ENCODE data around the gene PLK1.
A peak's percentile ranks its signal among the peaks of the same experiment; 100 is the strongest.
"Not testable (repeated sequence)": the region's sequence is repeated elsewhere in the genome, so short reads cannot be mapped to it uniquely, and the experiment has no call there.

Gene PLK1

DNA sequence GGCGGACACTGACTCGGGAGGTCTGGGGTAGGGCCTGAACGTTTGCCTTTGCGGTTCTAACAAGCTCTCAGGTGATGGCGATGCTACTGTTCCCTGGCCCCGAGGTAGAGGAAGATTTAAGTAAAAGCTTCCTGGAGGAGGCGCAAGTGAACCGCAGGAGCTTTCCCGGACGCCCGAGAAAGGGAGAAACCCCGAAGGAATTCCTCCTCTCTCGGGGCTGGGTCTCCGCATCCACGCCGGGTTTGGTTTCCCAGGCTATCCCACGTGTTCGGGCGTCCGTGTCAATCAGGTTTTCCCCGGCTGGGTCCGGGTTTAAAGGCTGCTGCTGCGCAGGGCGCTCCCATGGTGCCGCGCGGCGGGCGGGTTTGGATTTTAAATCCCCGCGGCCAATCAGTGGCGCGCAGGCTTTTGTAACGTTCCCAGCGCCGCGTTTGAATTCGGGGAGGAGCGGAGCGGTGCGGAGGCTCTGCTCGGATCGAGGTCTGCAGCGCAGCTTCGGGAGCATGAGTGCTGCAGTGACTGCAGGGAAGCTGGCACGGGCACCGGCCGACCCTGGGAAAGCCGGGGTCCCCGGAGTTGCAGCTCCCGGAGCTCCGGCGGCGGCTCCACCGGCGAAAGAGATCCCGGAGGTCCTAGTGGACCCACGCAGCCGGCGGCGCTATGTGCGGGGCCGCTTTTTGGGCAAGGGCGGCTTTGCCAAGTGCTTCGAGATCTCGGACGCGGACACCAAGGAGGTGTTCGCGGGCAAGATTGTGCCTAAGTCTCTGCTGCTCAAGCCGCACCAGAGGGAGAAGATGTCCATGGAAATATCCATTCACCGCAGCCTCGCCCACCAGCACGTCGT, at the start of gene PLK1:
Gene PLK1, plus strand, starts transcription at position 460 of the 844 bp plus-strand sequence. Its CDS starts 44 bp downstream, at position 504.
- peak; percentile 89 for DNase-seq (ENCODE audit: extremely low spot score, insufficient read length, low read depth)

DNA sequence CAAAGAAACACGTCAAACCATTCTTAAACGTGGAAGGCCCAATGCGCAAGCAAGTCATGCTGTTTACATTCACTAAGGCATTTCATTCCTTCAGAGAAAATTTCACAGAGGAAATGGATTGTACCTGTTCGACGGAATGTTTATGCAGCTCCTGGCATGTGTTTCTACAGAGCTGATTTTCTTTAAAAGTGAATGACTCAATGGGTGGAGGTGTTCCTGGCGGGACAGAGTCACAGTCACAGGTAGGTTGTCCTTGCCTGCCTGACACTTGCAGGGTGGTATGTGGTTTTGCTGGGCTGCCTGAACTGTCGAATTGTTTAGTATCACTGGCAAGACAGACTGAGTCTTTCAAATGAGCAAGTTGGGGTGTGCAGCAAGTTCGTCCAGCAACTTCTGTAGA, 49.2 kb upstream of the PLK1 start:
- FAIRE-seq (no peak), DNase-seq (ENCODE audit: extremely low spot score, insufficient read length, low read depth) (no peak)

More for the DNA sequence above, at the start of gene PLK1:
- peak; percentile 86 for FAIRE-seq

DNA sequence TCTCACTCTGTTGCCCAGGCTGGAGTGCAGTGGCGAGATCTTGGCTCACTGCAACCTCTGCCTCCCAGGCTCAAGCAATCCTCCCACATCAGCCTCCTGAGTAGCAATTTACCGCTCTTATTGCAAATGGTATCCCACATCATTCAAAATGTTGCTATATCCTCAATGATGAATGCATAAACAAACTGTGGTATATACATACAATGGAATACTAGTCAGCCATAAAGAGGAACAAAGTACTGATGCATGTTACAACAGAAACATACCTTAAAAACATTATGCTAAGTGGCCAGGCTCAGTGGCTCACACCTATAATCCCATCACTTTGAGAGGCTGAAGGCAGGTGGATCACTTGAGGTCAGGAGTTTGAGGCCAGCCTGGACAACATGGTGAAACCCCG, 46.8 kb upstream of the PLK1 start:
- DNase-seq (ENCODE audit: extremely low spot score, insufficient read length, low read depth); FAIRE-seq: not testable (repeated sequence)

DNA sequence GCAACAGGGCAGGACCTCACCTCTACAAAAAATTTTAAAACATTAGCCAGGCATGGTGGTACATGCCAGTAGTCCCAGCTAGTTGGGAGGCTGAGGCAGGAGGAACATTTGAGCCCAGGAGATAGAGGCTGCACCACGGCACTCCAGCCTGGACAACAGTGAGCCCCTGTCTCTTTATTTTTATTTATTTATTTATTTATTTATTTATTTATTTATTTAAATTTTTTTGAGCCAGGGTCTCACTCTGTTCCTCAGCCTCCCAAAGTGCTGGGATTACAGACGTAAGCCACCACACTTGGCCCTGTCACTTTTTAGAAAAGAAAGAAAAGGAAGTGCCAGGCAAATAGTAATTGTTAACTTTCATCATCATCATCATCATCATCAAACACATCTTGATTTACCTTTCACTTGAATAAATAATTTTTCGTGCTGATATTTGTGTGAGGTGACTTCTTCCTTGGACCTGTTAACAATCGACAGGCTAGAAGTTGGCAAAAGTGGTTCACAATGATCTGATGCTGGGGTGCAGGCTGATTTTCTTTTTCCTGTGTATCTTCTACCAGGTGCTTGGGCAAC, 44.1 kb upstream of the PLK1 start:
- FAIRE-seq, result no peak
- no peak for DNase-seq (ENCODE audit: extremely low spot score, insufficient read length, low read depth)

DNA sequence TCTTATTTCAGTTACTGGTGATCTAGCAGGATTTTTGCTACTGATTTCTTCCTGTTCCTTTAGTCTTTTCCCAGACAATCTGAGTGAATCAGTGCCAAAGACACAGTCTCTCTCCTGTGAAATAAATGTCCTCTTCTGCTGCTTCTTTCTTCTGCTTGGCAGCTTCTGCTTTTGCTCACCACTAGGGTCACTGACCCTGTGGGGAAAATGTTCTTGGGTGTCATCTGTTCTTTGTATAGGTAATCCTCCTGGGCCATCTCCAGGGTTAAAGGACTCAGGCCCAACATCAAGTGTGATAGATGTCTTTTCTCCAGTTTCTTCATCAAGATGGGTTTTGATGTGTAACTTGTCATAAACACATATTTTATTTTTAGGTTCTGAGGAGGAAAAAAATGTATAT, 42.7 kb upstream of the PLK1 start:
- DNase-seq (ENCODE audit: extremely low spot score, insufficient read length, low read depth) (no peak), FAIRE-seq (no peak)

DNA sequence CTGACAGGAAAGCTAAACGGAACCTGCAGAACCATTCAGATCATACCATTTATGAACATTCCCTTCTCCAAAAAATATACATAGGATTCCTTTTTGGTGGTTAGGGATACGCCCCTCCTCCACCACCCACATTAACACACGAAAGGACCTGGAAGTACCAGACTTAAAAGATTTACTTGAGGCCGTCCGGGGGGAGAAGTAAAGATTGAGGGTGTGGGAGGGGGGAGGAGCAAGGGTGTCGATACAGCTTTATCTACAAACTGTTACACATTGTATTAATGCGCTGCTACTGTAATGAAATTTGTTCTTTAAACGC, 38.1 kb upstream of the PLK1 start:
- DNase-seq (ENCODE audit: extremely low spot score, insufficient read length, low read depth) (no peak), FAIRE-seq (no peak)

DNA sequence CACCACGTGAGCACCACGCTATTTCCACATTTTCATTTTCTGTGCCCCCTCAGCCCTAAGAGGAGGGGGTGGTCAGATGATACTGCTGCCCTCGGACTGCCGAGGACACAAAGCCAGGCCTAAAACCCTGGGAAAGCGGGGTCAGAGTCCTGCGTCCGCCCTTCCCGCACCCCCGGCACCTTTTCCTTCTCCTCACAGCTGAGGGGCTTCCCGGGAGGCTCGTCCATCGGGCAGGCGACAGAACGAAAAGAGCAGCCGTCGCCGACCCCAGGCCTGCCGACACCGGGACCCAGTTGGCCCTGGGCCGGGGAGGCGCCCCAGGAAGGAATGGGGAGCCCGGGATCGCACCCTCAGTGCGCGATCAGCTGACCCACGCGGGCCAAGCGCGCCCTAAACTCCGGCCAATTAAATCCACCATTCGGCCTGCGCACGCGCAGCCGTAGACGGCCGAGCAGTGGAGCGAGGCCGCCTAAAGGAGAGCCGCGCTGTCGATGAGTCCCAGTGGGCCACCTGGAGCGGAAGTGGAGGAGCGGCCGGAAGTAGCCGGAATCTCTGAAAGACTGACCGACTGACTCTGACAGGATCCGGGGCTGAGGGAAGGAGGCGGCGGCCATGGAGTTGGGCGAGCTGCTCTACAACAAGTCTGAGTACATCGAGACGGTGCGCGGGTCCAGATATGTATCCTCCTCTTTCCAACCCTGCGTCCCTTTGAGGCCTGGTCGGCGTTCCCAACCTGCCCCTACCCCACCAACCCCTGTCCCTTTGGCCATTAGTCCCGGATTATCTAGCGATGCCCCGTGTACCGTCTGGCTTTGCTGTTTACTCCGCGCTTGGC, 37.5 kb upstream of the PLK1 start, which contains the start of the genes DCTN5 and PALB2:
Gene DCTN5, plus strand, starts transcription at position 536 of the 835 bp plus-strand sequence. Its CDS starts 77 bp downstream, at position 613.
Gene PALB2, minus strand, starts transcription at position 380 of the 835 bp plus-strand sequence. Its CDS starts 153 bp downstream, at position 227.
- DNase-seq (ENCODE audit: extremely low spot score, insufficient read length, low read depth), result peak; percentile 99
- FAIRE-seq, result peak; percentile 96

DNA sequence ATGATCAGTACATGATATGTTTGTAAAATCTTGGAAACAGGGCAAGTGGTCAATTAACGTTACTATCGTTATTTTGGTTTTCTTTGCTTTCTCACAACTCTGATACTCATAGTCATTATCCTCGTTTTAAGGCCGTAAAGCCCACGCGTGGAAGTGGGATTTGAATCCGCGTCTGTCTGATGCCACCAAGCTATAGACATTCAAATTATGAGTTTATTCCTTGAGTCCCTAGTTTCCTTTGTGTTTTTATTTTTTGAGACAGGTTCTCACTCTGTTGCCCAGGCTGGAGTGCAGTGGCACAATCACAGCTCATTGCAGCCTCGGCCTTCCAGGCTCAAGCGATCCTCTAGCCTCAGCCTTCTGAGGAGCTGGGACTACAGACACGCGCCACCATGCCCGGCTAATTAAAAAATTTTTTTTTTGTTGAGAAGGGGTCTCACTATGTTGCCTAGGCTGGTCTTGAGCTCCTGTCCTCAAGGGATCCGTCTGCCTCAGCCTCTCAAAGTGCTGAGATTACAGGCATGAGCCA, 36.4 kb upstream of the PLK1 start:
- FAIRE-seq, result no peak
- DNase-seq (ENCODE audit: extremely low spot score, insufficient read length, low read depth), result no peak

DNA sequence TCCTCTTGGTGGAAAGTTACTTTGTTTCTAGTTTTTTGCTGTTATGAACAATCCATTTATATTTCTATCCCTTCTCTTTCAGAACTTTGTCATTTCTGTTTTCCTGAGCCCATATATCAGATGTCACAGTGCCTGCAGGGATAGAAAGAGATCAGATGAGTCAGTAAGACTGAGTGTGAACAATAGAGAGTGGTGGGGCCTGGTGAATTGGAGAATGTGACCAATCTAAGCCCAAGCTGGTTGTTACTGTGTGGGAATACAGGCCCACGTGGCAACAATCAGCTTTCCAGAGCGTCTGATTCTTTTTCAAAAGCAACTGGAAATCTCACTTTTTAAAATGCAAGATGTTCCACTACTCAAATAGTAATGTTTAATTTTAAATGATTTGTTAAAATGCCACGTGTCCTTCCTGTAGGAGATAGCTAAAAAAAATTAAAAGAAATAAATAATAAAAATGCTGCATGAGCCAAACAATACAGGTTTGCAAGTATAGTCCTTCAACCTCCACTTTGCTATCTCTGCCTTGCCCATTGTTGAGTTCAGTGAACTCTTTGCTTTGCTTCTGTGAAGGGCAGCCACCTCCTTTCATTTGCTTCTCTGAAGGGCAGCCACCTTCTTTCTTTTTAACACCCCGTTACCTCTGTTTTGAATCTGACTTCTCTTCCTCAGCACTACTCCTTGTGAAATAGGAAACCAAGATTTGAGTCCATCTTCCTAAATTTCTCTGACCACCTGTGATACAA, 27.8 kb upstream of the PLK1 start:
- DNase-seq (ENCODE audit: extremely low spot score, insufficient read length, low read depth), result no peak

DNA sequence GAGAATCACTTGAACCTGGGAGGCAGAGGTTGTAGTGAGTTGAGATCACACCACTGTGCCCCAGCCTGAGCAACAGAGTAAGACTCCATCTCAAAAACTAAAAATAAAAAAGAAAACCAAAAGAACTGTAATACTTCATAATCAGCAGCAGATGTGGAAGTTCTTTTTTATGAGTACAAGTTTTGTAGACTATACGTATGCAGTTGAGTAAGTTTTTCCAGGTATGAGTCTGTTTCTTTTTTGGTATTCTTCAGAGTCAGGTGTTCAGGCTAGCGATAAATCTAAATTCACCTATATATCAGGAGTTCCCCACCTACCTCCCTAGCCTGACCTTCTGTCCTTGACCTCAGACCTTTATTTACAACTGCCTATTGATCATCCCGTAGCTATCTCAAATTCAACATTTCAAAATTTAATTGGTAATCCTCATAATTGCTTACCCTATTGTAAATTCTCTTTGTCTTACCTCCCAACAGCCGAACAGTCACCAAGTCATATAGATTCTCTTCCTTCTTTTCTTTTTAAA, 26.7 kb upstream of the PLK1 start:
- DNase-seq (ENCODE audit: extremely low spot score, insufficient read length, low read depth) (no peak), FAIRE-seq (peak; percentile 57)

More for the DNA sequence above, 27.8 kb upstream of the PLK1 start:
- FAIRE-seq, result peak; percentile 63

DNA sequence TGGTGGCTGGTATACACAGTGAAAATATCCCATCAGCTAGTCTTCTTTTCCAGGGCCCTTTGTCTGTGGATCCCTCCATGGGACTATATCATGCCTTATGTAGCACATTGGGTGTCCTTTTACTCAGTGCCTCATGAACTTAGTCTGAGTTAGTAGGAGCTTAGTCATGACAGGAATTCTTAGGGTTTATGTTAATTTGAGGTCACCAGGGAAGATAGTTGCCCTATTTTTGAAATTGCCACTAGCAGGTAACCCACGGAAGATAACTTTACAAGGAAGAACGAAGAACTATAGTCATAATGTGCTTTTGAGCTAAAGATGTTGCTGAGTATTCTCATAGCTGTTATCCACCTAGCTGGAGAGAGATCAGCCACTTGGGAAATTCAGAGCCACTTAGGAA, 14.8 kb upstream of the PLK1 start:
- FAIRE-seq, result no peak
- DNase-seq (ENCODE audit: extremely low spot score, insufficient read length, low read depth), result no peak

DNA sequence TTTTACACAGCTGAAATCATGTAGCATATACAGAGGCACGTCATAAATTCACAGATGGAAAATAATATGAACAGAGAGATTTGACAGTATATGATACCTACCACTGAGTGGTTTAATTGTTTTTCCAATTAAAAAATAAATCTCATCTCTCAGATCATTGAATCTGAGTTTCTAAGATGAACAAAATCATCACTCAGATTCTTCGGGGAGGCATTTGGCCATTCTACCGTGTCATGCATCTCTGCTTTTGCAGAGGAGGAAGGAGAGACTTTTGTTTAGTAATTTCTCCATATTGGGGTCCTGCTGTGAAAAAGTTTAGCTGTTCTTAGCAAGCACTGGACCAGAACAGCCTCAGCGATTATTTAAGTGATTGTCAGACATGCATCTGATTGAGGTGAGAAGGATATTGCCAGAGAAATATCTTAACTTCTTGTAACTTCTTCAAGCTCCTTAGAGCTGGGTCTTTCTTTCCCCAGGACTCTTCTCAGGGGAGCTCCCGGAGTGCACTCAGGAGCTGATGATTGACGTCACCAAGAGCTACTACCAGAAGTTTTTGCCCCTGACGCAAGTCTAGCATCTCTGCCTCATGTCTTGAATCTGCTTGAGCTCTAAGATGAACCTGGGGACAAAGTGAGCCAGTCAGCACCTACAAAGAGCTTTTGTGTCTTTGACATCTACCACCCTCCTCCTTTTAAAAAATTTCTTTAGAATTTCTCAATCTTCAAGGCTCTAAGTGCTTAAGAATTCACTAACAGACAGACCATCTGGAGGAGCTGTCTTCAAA, 11.9 kb upstream of the PLK1 start:
- no peak for FAIRE-seq
- no peak for DNase-seq (ENCODE audit: extremely low spot score, insufficient read length, low read depth)

DNA sequence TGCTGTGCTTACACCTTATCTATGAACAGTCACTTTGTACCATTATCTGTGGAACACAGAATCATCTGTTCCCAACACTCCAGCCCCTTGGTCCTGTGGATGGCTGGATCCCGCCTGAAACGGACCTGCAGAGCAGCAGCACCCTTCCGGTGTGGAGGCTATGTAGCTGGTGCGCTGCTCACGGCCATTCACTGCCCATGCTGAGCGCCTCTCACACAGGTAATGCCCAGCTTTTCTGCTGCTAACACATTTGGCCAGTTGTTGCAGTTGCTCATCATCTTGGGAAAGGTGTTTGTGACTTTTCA, 11.4 kb upstream of the PLK1 start:
- no peak for FAIRE-seq
- DNase-seq (ENCODE audit: extremely low spot score, insufficient read length, low read depth), result no peak

DNA sequence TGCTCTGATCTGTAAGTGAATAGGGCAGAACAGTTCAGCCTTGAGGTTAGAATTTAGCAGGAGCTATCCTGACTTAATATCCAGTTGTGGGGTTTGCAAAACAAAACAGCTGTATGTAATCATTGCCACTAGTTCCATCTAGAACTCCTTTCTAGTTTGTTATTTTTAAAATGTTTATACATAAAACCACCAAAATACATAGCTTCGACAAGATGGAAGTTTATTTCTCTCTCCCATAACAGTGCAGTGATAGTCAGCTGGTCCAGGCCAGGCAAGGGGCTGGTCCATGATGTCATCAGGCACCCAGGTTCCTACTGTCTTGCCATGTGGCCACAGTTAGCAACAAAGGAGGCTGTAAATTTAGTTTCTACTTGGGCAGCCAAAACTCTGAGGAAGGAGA, 10.5 kb upstream of the PLK1 start:
- no peak for FAIRE-seq
- no peak for DNase-seq (ENCODE audit: extremely low spot score, insufficient read length, low read depth)

DNA sequence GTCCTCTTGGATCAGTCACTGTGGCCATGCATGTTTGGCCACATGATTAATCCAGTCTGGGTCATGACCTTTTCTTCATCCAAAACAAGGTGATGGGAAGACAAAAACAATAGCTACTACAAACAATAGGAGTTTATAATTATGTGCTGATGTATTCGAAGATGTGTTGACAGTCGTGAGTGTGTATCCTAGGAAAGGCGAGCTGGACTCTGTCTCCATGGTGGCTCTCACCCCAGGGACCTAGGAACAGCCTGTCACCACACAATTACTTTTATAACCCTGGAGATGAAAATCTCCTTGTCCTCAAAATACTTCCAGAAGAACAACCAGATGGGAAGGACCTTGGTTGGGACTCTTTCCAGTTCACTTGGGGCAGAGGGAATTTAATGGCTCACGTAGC, 9.8 kb upstream of the PLK1 start:
- no peak for DNase-seq (ENCODE audit: extremely low spot score, insufficient read length, low read depth)
- no peak for FAIRE-seq

DNA sequence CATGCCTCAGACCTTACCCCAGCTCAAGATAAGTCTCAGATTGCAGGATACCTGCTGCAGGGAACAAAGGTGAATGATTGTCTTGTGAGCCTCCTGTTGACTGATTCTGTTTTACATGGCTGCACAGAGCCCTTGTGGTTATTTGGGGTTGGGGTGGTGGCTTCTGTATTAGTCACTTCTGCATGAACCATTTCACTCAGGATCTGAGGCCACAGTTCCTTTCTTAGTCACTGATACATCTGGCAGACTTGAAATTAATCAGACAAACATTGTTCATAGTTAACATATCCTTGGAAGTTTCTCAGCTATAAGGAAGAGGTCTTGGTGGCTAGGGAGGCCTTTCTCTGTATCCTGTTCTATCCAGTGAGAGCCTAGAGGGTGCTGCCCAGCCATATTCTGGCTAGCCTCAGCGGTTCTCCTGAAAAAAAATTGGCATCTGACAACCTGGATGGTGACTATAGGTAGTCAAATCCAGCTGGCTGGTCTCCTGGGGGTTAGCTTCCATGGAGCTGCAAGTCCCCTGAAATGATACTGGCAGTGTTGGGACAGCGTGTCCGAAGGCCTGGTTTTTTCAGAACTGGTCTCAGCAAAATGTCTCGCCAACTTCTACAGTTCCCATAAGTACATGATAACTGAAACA, 8.4 kb upstream of the PLK1 start:
- DNase-seq (ENCODE audit: extremely low spot score, insufficient read length, low read depth) (peak; percentile 50), FAIRE-seq (peak; percentile 93)

DNA sequence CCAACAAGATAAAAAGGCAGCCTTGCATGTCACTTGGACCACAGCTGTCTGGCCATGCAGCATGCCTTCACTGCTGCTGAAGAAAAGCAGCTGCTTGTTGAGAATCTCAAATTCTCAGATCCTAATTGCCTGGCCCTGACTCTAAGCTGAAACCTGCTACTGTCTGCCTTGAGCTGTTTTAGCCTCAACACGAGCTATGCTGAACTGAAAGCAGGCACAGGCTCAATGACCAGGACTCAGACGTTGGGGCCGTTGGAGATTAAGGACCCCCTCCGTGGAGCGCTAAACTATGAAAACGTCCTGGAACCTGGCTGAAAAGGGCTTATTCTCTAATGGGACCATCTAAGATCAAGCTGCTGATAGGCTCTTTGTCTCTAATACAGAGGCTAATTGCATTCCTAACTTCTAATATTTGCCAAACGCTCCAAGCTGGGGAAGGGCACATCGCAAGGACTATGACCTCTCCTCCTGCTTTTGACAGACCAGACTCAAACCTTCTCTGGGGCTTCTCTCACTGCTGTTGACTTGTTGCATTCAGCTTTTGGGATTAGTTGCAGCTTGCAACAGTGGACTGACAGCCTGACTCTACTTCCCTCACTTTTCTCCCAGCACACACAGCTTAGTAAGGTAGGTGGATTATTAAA, 4.6 kb upstream of the PLK1 start:
- DNase-seq (ENCODE audit: extremely low spot score, insufficient read length, low read depth) (no peak), FAIRE-seq (no peak)

DNA sequence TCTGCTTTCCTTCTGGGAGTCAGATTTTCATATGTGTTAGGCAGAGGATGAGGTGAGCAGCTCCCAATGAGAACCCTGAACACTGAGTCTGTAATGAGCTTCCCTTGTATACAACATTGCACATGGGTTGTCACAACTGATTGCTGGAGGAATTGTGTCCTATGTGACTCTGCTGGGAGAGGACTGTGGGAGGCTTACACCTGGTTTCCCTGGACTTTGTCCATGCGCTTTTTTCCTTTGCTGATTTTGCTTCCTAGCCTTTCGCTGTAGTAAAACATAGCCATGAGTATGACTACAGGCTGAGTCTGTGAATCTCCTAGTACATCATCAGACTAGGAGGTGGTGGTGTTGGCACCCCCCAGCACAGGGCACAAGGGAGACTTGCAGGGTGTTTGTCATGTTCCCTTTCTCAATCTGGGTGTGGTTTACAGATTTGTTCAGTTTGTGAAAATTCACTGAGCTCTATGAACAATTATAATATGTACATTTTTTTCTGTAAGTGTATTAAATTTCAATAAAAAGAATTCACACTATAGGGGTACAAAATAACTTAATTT, 1.7 kb upstream of the PLK1 start:
- no peak for DNase-seq (ENCODE audit: extremely low spot score, insufficient read length, low read depth)
- no peak for FAIRE-seq
